Lower lobe of right lung (tissue), 2 donors: ENCODE data around the gene CFAP54. TPM values are rescaled to one million over a fixed set of nuclear protein-coding genes. Genes with fewer than 3 reads are reported as not detected.

Experiments used
- ATAC-seq, 2 donors: fragments of 200-7000 bp; cut with Tn5 transposase; one replicate each; pipeline ENCODE4 v1.9.1; 2020 to 2022; ENCODE audit warnings: mild to moderate bottlenecking in 2 of 2, moderate library complexity in 2 of 2
- DNase-seq: peaks from one replicate; pipeline ENCODE4 v3.0.0-alpha.2; 2020
- H3K27ac ChIP-seq: fragments of 200-600 bp; one replicate; pipeline ENCODE4 v1.8.0; 2022
- H3K27me3 ChIP-seq: fragments of 200-600 bp; one replicate; pipeline ENCODE4 v1.8.0; 2022; ENCODE audit warnings: low read depth
- H3K36me3 ChIP-seq: fragments of 200-600 bp; one replicate; pipeline ENCODE4 v1.8.0; 2022; ENCODE audit warnings: mild to moderate bottlenecking
- H3K4me1 ChIP-seq: fragments of 200-600 bp; one replicate; pipeline ENCODE4 v1.8.0; 2022
- H3K4me3 ChIP-seq: fragments of 200-600 bp; one replicate; pipeline ENCODE4 v1.8.0; 2022; ENCODE audit warnings: mild to moderate bottlenecking
- H3K9me3 ChIP-seq: fragments of 200-600 bp; one replicate; pipeline ENCODE4 v1.8.0; 2022
- intact Hi-C: fragments of 100-400 bp; cut with DNase I; formaldehyde crosslinking; loops from one replicate; pipeline ENCODE4 v1.11.0; 2022
- total RNA-seq: library from RNA; stranded (reverse); fragmentation: NEBNext Ultra II Directional; extraction: Animal tissue kit (Norgen Biotek cat#: 25700); gene quantifications from one replicate; pipeline ENCODE4 v1.2.1, GENCODE V29; 2021
- TF ChIP-seq, protein P1 (sequence below): fragments of 200-600 bp; IDR thresholded peaks from one replicate; pipeline ENCODE4 v1.8.0; 2022; ENCODE audit warnings: antibody characterized with exemption, mild to moderate bottlenecking
- donor health status: DM: no; HTN: yes; CAD: no; lungs with severe emphysema.

CFAP54 gene
- total RNA-seq, 1 donor from 2014 or later = 7.9 TPM

DNA sequence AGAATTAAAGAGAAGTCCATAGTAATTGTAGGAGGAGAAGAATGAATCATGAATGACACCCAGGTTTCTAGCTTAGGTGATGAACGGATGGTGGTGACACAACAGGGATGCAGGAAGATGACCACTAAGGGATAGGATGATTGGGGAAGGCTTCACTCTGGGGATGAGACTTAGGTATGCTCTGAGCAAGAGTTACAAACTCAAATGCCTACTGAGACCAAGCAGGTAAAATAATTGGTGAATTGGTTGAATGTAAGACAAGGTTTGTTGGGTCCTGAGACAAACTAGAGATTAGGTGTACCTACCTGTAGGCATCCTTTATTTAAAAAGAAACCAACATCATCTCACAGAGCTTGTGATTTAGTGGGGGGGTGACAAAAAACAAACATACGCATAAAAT, 116.3 kb downstream of the CFAP54 start:
- Histone ChIP-seq H3K27ac (no peak overlapping the region), H3K27me3 (no peaks in the 10 kb centered on the region), H3K4me3 (no peak overlapping the region), H3K9me3 (no peaks in the 10 kb centered on the region), H3K4me1 (no peaks in the 10 kb centered on the region), H3K36me3 (no peaks in the 10 kb centered on the region)
- TF ChIP-seq, protein P1, sequence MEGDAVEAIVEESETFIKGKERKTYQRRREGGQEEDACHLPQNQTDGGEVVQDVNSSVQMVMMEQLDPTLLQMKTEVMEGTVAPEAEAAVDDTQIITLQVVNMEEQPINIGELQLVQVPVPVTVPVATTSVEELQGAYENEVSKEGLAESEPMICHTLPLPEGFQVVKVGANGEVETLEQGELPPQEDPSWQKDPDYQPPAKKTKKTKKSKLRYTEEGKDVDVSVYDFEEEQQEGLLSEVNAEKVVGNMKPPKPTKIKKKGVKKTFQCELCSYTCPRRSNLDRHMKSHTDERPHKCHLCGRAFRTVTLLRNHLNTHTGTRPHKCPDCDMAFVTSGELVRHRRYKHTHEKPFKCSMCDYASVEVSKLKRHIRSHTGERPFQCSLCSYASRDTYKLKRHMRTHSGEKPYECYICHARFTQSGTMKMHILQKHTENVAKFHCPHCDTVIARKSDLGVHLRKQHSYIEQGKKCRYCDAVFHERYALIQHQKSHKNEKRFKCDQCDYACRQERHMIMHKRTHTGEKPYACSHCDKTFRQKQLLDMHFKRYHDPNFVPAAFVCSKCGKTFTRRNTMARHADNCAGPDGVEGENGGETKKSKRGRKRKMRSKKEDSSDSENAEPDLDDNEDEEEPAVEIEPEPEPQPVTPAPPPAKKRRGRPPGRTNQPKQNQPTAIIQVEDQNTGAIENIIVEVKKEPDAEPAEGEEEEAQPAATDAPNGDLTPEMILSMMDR = no peak
- intact Hi-C loops = no loop called here
- ATAC-seq (no peak), DNase-seq (no peak)

DNA sequence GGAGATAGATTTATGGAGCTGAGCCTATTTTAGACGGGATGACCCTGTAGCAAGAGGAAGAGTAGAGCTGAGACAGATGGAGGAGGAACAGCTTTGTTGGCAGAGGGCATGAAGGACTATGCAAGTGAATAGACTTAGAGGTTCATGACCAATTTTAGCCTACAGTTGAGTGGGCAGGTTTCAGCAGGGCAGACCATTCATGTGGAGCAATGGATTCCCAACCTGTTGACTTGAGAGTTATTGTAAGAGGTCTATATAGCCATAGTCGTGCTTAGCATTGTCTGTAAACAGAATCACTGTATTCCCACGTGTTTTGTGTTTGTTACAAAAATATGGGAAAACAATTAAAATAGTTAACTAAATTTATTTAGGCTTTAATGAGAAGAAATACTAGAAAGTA, 116.8 kb downstream of the CFAP54 start:
- Histone ChIP-seq H3K9me3 (no peaks in the 10 kb centered on the region), H3K27me3 (no peaks in the 10 kb centered on the region), H3K4me1 (no peaks in the 10 kb centered on the region), H3K27ac (no peak overlapping the region), H3K4me3 (no peak overlapping the region), H3K36me3 (no peaks in the 10 kb centered on the region)
- DNase-seq (no peak), ATAC-seq (no peak)
- TF ChIP-seq, protein P1 = no peak
- intact Hi-C loops = no loop called here

DNA sequence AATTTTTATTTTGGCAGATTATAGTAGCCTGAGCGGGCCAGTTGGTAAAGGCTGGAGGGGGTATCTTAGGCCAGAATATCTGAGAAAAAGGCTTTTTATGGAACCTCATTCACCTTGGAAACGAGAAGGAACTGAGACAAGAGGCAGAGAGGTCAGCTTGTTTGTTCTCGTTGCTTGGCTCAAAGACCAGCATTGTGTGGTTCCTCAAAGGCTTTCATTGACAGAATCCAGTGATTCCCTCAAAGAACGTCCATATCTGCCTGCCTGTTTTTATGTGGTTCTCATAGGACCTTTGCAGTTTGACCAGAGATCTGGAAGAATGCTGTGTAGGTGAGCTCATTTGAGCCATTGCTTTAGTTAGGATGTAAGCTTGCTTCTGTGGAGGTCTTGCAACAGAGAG, 117.3 kb downstream of the CFAP54 start:
- DNase-seq (no peak), ATAC-seq (no peak)
- intact Hi-C loops = no loop called here

DNA sequence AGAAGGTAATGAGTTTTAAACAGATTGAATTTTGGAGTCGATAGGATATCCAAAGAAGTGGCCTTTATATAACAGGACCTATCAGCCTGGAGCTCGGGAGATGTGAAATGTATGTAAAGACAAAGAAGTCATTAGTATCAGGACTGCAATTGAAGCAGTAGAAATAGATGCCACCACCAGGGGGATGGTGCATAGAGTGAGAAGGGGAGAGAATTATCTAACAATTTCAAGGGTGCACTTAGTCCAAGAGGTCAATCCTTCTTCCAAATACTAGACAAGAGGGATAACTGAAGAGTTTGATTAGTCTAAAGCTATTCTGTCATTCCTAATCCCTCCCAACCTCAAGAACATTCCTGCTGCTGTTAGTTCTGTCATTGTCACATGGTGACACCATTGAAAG, 127.8 kb downstream of the CFAP54 start:
- no peak overlapping the region for H3K27ac ChIP-seq
- no peaks in the 10 kb centered on the region for H3K4me1 ChIP-seq
- no peaks in the 10 kb centered on the region for H3K9me3 ChIP-seq
- no peak for ATAC-seq
- H3K27me3 ChIP-seq = no peaks in the 10 kb centered on the region
- intact Hi-C loops = no loop called here
- no peaks in the 10 kb centered on the region for H3K36me3 ChIP-seq
- DNase-seq = no peak
- TF ChIP-seq, protein P1 = no peak
- H3K4me3 ChIP-seq = no peak overlapping the region

More for the DNA sequence above, 117.3 kb downstream of the CFAP54 start:
- Histone ChIP-seq H3K9me3 (no peaks in the 10 kb centered on the region), H3K36me3 (no peaks in the 10 kb centered on the region), H3K4me1 (no peaks in the 10 kb centered on the region), H3K27me3 (no peaks in the 10 kb centered on the region), H3K27ac (no peak overlapping the region), H3K4me3 (no peak overlapping the region)
- TF ChIP-seq, protein P1 = no peak

DNA sequence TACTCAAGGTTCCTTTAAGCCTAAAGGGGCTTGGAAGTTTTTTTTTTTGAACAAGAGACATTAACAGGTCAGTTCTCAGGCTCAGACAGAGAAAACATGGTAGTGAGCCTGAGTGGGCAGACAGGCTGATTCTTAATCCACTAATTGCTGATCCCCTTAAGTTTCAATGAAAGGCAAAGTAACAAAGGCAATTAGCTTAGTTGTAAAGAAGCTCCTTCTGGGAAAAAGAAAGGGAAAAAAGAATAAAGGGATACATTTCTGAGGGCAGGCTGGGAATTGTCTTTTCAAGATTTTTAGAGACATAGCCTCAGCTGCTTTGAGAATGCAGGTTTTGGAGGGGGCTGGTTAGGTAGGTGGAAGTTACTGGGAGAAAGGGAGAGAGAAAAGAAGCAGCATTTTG, 133.8 kb downstream of the CFAP54 start:
- DNase-seq (no peak), ATAC-seq (no peak)
- Histone ChIP-seq H3K4me3 (no peak overlapping the region), H3K36me3 (no peaks in the 10 kb centered on the region), H3K27ac (no peak overlapping the region), H3K27me3 (no peaks in the 10 kb centered on the region), H3K4me1 (no peaks in the 10 kb centered on the region), H3K9me3 (no peaks in the 10 kb centered on the region)
- TF ChIP-seq, protein P1 = no peak
- intact Hi-C loops = no loop called here

DNA sequence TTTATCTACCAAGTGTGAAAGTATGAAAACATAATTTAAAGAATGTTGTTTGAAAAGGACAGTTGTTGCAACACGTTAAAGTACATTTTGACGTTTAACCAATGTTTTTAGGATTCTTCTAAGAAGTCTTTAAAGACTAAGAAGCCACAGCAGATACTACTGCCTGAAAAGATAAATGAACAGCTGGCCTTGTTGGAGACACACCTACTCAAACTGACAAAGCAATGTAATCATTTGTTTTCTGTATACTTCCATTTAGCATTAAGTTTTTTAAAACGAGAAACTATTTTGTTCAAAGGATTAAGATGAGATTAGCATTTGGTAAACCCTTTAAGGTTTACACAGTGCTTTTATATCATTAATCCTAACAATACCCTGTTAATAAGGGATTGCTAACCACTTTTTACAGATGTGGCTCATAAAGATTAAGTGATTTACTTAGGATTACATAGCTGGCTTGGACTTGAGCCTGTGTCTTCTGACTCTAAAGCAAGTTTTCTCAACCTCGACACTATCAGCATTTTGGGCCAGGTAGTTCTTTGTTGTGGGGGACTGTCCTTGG, 134.4 kb downstream of the CFAP54 start:
- Histone ChIP-seq H3K9me3 (no peaks in the 10 kb centered on the region), H3K36me3 (no peaks in the 10 kb centered on the region), H3K27ac (no peak overlapping the region), H3K27me3 (no peaks in the 10 kb centered on the region), H3K4me1 (no peaks in the 10 kb centered on the region), H3K4me3 (no peak overlapping the region)
- no peak for DNase-seq
- ATAC-seq = no peak
- intact Hi-C loops = no loop called here
- TF ChIP-seq, protein P1 = no peak
